Measurements from ENCODE around the gene CCDC184. TPM values are rescaled to one million over a fixed set of nuclear protein-coding genes. Genes with fewer than 3 reads are reported as not detected.

The CCDC184 gene
- total and polyA plus RNA-seq, 2 of the 13 experiments (the other 11 are each of a cell fraction or from before 2014, with no cell fraction given): not detected

GRCh38 chr12:48179466-48179865, 4.0 kb upstream of the CCDC184 start:
- no peaks in the 10 kb centered on the region for H3K79me2 ChIP-seq (ENCODE audit: insufficient read depth, low read length)
- H3K4me2 ChIP-seq (ENCODE audit: low read depth, low read length): no peak overlapping the region
- peaks cover 1 to 44% of the 10 kb centered on the region in 2 experiments; a peak in 3 of 5 replicates for H3K27me3 ChIP-seq (ENCODE audit: control insufficient read depth in 1 of 2, insufficient read depth in 2 of 2, low read length in 2 of 2)
- no peak for ATAC-seq
- H4K20me1 ChIP-seq (ENCODE audit: insufficient read depth, low read length): no peaks in the 10 kb centered on the region
- in situ Hi-C loops (cut with HindIII; ENCODE audit: extremely low pct_ligation_motif_present, low pct_unique_long_range_greater_than_20kb): no loop called here
- WGBS (ENCODE audit: low lambda C conversion rate): 0% methylated on average over 1 of the region's 1 CpG
- H3K4me3 ChIP-seq (replicated peaks in 1 of 3; ENCODE audit: insufficient read depth in 1 of 3, low read depth in 2 of 3, low read length in 3 of 3): no peak overlapping the region
- no peak for FAIRE-seq
- 0 out of 2 replicates have a peak, but pooled peaks cover 7% of the 10 kb centered on the region for H3K4me1 ChIP-seq (ENCODE audit: insufficient read depth, low read length)
- CTCF ChIA-PET (ENCODE audit: low intra/inter-chr PET ratio, low total read pairs): no interaction called here
- no peak overlapping the region for H3K9ac ChIP-seq (ENCODE audit: insufficient read depth, low read depth, low read length)
- intact Hi-C loops (cut with micrococcal nuclease; ENCODE audit: unreplicated experiment): no loop called here
- no peak overlapping the region for H3K27ac ChIP-seq (ENCODE audit: extremely low read length, insufficient read depth, low read length)
- no TSS peak for BruUV-seq (replicated peaks)
- no peak overlapping the region for H2AFZ ChIP-seq (ENCODE audit: low read length)
- H3K9me3 ChIP-seq (ENCODE audit: low read length): no peaks in the 10 kb centered on the region
- no peak for DNase-seq (ENCODE audit: low spot score)
- no peaks in the 10 kb centered on the region for H3K36me3 ChIP-seq (replicated peaks in 1 of 2; ENCODE audit: control insufficient read depth in 1 of 2, insufficient read depth in 2 of 2, low read length in 2 of 2)
- POLR2A ChIA-PET: no interaction called here
- TF ChIP-seq ZBTB25 (CRISPR knock-in tag; IDR thresholded peaks at IDR 0.05) (no peak), ZNF460 (CRISPR knock-in tag; IDR thresholded peaks at IDR 0.05; ENCODE audit: borderline replicate concordance) (no peak), ZNF331 (CRISPR knock-in tag; IDR thresholded peaks at IDR 0.05) (no peak), ZNF607 (CRISPR knock-in tag; IDR thresholded peaks at IDR 0.05; ENCODE audit: borderline replicate concordance) (no peak), RBM22 (optimal IDR thresholded peaks at IDR 0.05; ENCODE audit: low read length) (no peak), ETV6 (CRISPR knock-in tag; conservative IDR thresholded peaks at IDR 0.05) (no peak), GPN1 (CRISPR knock-in tag; IDR thresholded peaks at IDR 0.05; ENCODE audit: borderline replicate concordance) (no peak), ZFP41 (CRISPR knock-in tag; IDR thresholded peaks at IDR 0.05; ENCODE audit: borderline replicate concordance) (no peak), KIAA2018 (CRISPR knock-in tag; IDR thresholded peaks at IDR 0.05; ENCODE audit: borderline replicate concordance) (no peak), ZNF777 (CRISPR knock-in tag; IDR thresholded peaks at IDR 0.05) (no peak), ZNF326 (CRISPR knock-in tag; IDR thresholded peaks at IDR 0.05; ENCODE audit: borderline replicate concordance) (no peak), STAT5B (CRISPR knock-in tag; IDR thresholded peaks at IDR 0.05) (no peak), IRF9 (CRISPR knock-in tag; IDR thresholded peaks at IDR 0.05; ENCODE audit: borderline replicate concordance) (no peak), ADNP (CRISPR knock-in tag; IDR thresholded peaks at IDR 0.05) (no peak), SMAD1 (CRISPR knock-in tag; IDR thresholded peaks at IDR 0.05; ENCODE audit: borderline replicate concordance, low read depth) (no peak)
